Body of pancreas (tissue), 4 donors: ENCODE measurements around the gene SRD5A1. TPM values are rescaled to one million over a fixed set of nuclear protein-coding genes. Genes with fewer than 3 reads are reported as not detected.

ENCODE experiments used
- ATAC-seq: fragments of 150-250 bp; one replicate; pipeline ENCODE4 v1.9.1; 2016
- DNase-seq, 4 donors: peaks; one replicate each; pipeline ENCODE4 v3.0.0-alpha.2; 2019
- H3K27ac ChIP-seq, 4 donors: fragments of 200-600 bp; sonication (generic); 1 replicate in 3 of 4; 2 replicates in 1 of 4; pipeline versions ENCODE4 v1.5.1 to v1.6.1; 2016 to 2019; ENCODE audit warnings: mild to moderate bottlenecking in 1 of 4, mixed read lengths in 1 of 4, moderate library complexity in 1 of 4
- H3K27me3 ChIP-seq, 2 donors: fragments of 200-600 bp; sonication (generic); one replicate each; pipeline ENCODE4 v1.6.0; 2016; ENCODE audit warnings: mild to moderate bottlenecking in 1 of 2
- H3K36me3 ChIP-seq, 2 donors: fragments of 200-600 bp; sonication (generic); replicated peaks in 1 of 2; 2 replicates each; pipeline ENCODE4 v1.5.1; 2016; ENCODE audit warnings: low read depth in 2 of 2; ENCODE audit not compliant: insufficient read depth in 1 of 2
- H3K4me1 ChIP-seq: fragments of 200-600 bp; sonication (generic); one replicate; pipeline ENCODE4 v1.6.0; 2016
- H3K4me3 ChIP-seq, 2 donors: fragments of 200-600 bp; sonication (generic); 1 replicate in 1 of 2; 2 replicates in 1 of 2; pipeline ENCODE4 v1.5.1; 2016 to 2019
- H3K9me3 ChIP-seq, 3 donors: fragments of 200-600 bp; sonication (generic); 1 replicate in 2 of 3; 2 replicates in 1 of 3; pipeline ENCODE4 v1.5.1; 2016
- POLR2A ChIP-seq, 3 donors: fragments of 450-650 bp; IDR thresholded peaks; one replicate each; pipeline ENCODE4 v1.6.1; 2016; ENCODE audit warnings: antibody characterized with exemption in 3 of 3, mild to moderate bottlenecking in 2 of 3
- WGBS, 2 donors: methylation state at CpG; one replicate each; pipeline ENCODE4 v1.1.5; 2017; 5-methylcytosine and 5-hydroxymethylcytosine counted together
- intact Hi-C: fragments of 100-400 bp; cut with DNase I; formaldehyde crosslinking; loops from one replicate; pipeline ENCODE4 v1.15.1; 2023
- total RNA-seq, 2 donors: library from RNA; depleted of rRNA; stranded (reverse); fragments of >200 nt; gene quantifications; one replicate each; pipeline ENCODE4 v1.1.0, GENCODE V29; 2016
- TF ChIP-seq, protein P1 (sequence below), 7 experiments: fragments of 450-650 bp in 4 of 7; fragments of 200-600 bp in 3 of 7; sonication (generic) in 3 of 7; IDR thresholded peaks; one replicate each; pipeline ENCODE4 v1.5.1; 2016 to 2019; ENCODE audit warnings: antibody characterized with exemption in 7 of 7

Gene SRD5A1
- total RNA-seq, 2 donors from 2014 or later, result 1.6 to 4.2 TPM

DNA sequence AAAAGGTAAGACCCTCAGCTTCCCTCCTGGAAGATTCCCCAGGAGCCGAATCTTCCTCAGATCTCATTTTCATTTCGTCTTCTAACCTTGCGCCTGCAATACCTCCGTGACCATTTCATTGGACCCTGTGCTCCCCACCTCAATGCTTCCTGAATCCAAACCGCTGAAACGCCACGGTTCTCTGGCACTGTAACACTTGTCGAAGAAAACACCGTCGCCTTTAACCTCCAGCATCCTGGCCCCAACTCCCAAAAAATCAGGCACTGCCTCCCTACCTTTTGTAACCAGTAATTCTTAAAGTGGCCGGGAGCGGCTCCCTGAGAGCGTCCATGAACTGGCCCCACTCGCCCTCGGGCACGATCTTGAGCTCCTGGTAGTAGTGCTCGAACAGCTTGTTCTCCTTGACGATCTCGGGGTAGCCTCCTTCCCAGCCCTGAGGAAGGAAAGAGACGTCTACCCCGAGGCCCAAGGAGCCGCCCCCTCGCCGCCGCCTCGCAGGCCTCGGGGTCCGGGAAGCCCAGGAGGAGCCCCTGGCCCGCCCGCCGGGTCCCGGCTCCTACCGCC, 834 bp upstream of the SRD5A1 start:
- peak; percentile 10 for ATAC-seq
- 0% methylated on average over 20 to 33 of the region's 33 CpGs for WGBS, 2 donors
- H3K4me3 ChIP-seq, result peak overlapping the region; percentile 50 to 94
- peaks cover 18% of the 10 kb centered on the region for H3K4me1 ChIP-seq
- DNase-seq, result peak in 3 of 4 donors; percentile 14 to 29 (median 23)
- intact Hi-C loops, result no loop called here
- peak overlapping the region; percentile 76 to 98 (median 90) for H3K27ac ChIP-seq
- H3K36me3 ChIP-seq, result peaks cover 0 to 5% of the 10 kb centered on the region in 2 donors
- no peak for TF ChIP-seq POLR2A (IDR thresholded peaks at IDR 0.05)
- TF ChIP-seq, protein P1, sequence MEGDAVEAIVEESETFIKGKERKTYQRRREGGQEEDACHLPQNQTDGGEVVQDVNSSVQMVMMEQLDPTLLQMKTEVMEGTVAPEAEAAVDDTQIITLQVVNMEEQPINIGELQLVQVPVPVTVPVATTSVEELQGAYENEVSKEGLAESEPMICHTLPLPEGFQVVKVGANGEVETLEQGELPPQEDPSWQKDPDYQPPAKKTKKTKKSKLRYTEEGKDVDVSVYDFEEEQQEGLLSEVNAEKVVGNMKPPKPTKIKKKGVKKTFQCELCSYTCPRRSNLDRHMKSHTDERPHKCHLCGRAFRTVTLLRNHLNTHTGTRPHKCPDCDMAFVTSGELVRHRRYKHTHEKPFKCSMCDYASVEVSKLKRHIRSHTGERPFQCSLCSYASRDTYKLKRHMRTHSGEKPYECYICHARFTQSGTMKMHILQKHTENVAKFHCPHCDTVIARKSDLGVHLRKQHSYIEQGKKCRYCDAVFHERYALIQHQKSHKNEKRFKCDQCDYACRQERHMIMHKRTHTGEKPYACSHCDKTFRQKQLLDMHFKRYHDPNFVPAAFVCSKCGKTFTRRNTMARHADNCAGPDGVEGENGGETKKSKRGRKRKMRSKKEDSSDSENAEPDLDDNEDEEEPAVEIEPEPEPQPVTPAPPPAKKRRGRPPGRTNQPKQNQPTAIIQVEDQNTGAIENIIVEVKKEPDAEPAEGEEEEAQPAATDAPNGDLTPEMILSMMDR (IDR thresholded peaks at IDR 0.05), result no peak
- no peaks in the 10 kb centered on the region for H3K9me3 ChIP-seq
- H3K27me3 ChIP-seq, result no peaks in the 10 kb centered on the region

- H3K27me3 ChIP-seq, result no peaks in the 10 kb centered on the region
- no peak for DNase-seq
- TF ChIP-seq POLR2A (IDR thresholded peaks at IDR 0.05), result peak in 1 of 3 donors; percentile 21
- TF ChIP-seq, protein P1 (IDR thresholded peaks at IDR 0.05), result peak in 3 of 7 experiments; percentile 16 to 20 (median 20)
- peak overlapping the region; percentile 46 to 94 for H3K4me3 ChIP-seq
- ATAC-seq, result peak; percentile 62
- H3K27ac ChIP-seq, result peak overlapping the region; percentile 76 to 98 (median 90)
- H3K4me1 ChIP-seq, result peaks cover 18% of the 10 kb centered on the region
- no peaks in the 10 kb centered on the region for H3K9me3 ChIP-seq
- WGBS, 2 donors, result 1% methylated on average over 36 to 60 of the region's 75 CpGs
- H3K36me3 ChIP-seq, result peaks cover 0 to 4% of the 10 kb centered on the region in 2 donors
- intact Hi-C loops, result no loop called here
Observed at GRCh38 chr5:6633469-6634245, 417 bp downstream of the SRD5A1 start.

- ATAC-seq, result no peak
- DNase-seq, result no peak
- no peak overlapping the region for H3K27ac ChIP-seq
- peaks cover 18% of the 10 kb centered on the region for H3K4me1 ChIP-seq
- H3K4me3 ChIP-seq, result no peak overlapping the region
- H3K36me3 ChIP-seq, result no peaks in the 10 kb centered on the region
- no peak for TF ChIP-seq POLR2A (IDR thresholded peaks at IDR 0.05)
- TF ChIP-seq, protein P1 (IDR thresholded peaks at IDR 0.05), result no peak
- H3K27me3 ChIP-seq, result no peaks in the 10 kb centered on the region
- H3K9me3 ChIP-seq, result no peaks in the 10 kb centered on the region
- 14 to 24% methylated on average over 6 of the region's 6 CpGs for WGBS, 2 donors
- intact Hi-C loops, result no loop called here
Observed at GRCh38 chr5:6634306-6634705, 1.1 kb downstream of the SRD5A1 start.

- H3K9me3 ChIP-seq, result no peaks in the 10 kb centered on the region
- intact Hi-C loops, result loop anchor here (5.0 kb wide), 1 partner anchor 67 kb away; no protein-coding TSS in a partner anchor
- no peaks in the 10 kb centered on the region for H3K36me3 ChIP-seq
- H3K4me1 ChIP-seq, result peaks cover 18% of the 10 kb centered on the region
- no peak for DNase-seq
- H3K4me3 ChIP-seq, result no peak overlapping the region
- WGBS, 2 donors, result 43 to 49% methylated on average over 5 of the region's 5 CpGs
- no peak overlapping the region for H3K27ac ChIP-seq
- TF ChIP-seq, protein P1 (IDR thresholded peaks at IDR 0.05), result no peak
- TF ChIP-seq POLR2A (IDR thresholded peaks at IDR 0.05), result no peak
- ATAC-seq, result no peak
- H3K27me3 ChIP-seq, result no peaks in the 10 kb centered on the region
Observed at GRCh38 chr5:6634788-6635430, 1.7 kb downstream of the SRD5A1 start.
